GM12878 (cell line): ENCODE results near the gene LRP1. TPM values are rescaled to one million over a fixed set of nuclear protein-coding genes. Genes with fewer than 3 reads are reported as not detected.

Source experiments
- BMI1 ChIP-seq: fragments of 450-650 bp; IDR thresholded peaks from 2 replicates; pipeline ENCODE4 v1.6.1; 2016; ENCODE audit warnings: mild to moderate bottlenecking, moderate library complexity, borderline replicate concordance
- CHD2 ChIP-seq: IDR thresholded peaks from 2 replicates; pipeline ENCODE4 v1.6.1; 2011; ENCODE audit warnings: low read depth, low read length, improper control_type of control experiment, borderline replicate concordance
- FOXM1 ChIP-seq: IDR thresholded peaks from 2 replicates; pipeline ENCODE4 v1.6.1; 2012; ENCODE audit warnings: low read depth, mild to moderate bottlenecking, inconsistent platforms, low read length, moderate library complexity
- NBN ChIP-seq: fragments of 450-650 bp; IDR thresholded peaks from 2 replicates; pipeline ENCODE4 v1.6.1; 2016
- PAX5 ChIP-seq: IDR thresholded peaks from 2 replicates; pipeline ENCODE4 v1.6.1; 2011; ENCODE audit warnings: low read depth, low read length, borderline replicate concordance
- POU2F2 ChIP-seq: IDR thresholded peaks from 3 replicates; pipeline ENCODE4 v1.6.1; 2011; ENCODE audit warnings: low read depth, mild to moderate bottlenecking, low read length, borderline replicate concordance
- TAF1 ChIP-seq: IDR thresholded peaks from 2 replicates; pipeline ENCODE4 v1.6.1; 2011; ENCODE audit warnings: mild to moderate bottlenecking, low read depth, low read length, borderline replicate concordance
- TCF3 ChIP-seq: IDR thresholded peaks from 2 replicates; pipeline ENCODE4 v1.6.1; 2012; ENCODE audit warnings: low read depth, mild to moderate bottlenecking, low read length, borderline replicate concordance; ENCODE audit not compliant: insufficient read depth
- ZNF207 ChIP-seq: fragments of 450-650 bp; IDR thresholded peaks from 2 replicates; pipeline ENCODE4 v1.6.1; 2014; ENCODE audit warnings: antibody characterized with exemption, mild to moderate bottlenecking, borderline replicate concordance
- ZNF24 ChIP-seq: fragments of 450-650 bp; IDR thresholded peaks from 2 replicates; pipeline ENCODE4 v1.6.1; 2017; ENCODE audit warnings: antibody characterized with exemption, mild to moderate bottlenecking
- ZSCAN29 ChIP-seq: fragments of 450-650 bp; IDR thresholded peaks from 2 replicates; pipeline ENCODE4 v1.6.1; 2017; ENCODE audit warnings: mild to moderate bottlenecking, moderate library complexity
- polyA plus RNA-seq, 11 experiments: library from polyadenylated mRNA; depleted of rRNA in 4 of 11; unstranded in 6 of 11; stranded (reverse) in 5 of 11; fragments of >200 nt; fragmentation: Nextera tagmentation in 4 of 11; fragmentation: Illumina TruSeq in 1 of 11; extraction: Ambion mirVana in 4 of 11; extraction: Trizol in 1 of 11; gene quantifications; 1 replicate in 1 of 11; 2 replicates in 10 of 11; pipeline versions ENCODE4 v1.2.1 to v1.2.3, GENCODE V29; 2011 to 2016; ENCODE audit warnings: inconsistent platforms in 2 of 11, missing spikeins in 2 of 11, low read depth in 1 of 11
- total RNA-seq, 4 experiments: library from RNA; depleted of rRNA in 3 of 4; stranded (reverse); fragments of >200 nt in 3 of 4; fragmentation: Illumina TruSeq in 1 of 4; extraction: Trizol in 1 of 4; gene quantifications; 2 replicates each; pipeline versions ENCODE4 v1.2.1 to v1.2.3, GENCODE V29; 2013 to 2021
- TF ChIP-seq, protein P1 (sequence below): fragments of 450-650 bp; IDR thresholded peaks from 2 replicates; pipeline ENCODE4 v1.6.1; 2016; ENCODE audit warnings: mild to moderate bottlenecking, moderate library complexity, borderline replicate concordance
- TF ChIP-seq, protein P2 (sequence below): fragments of 450-650 bp; IDR thresholded peaks from 2 replicates; pipeline ENCODE4 v1.6.1; 2017; ENCODE audit warnings: mild to moderate bottlenecking, moderate library complexity
- TF ChIP-seq, protein P3 (sequence below): fragments of 450-650 bp; IDR thresholded peaks from 2 replicates; pipeline ENCODE4 v1.6.1; 2017; ENCODE audit warnings: borderline replicate concordance
- TF ChIP-seq, protein P4 (sequence below): fragments of 450-650 bp; IDR thresholded peaks from 2 replicates; pipeline ENCODE4 v1.6.1; 2018; ENCODE audit warnings: mild to moderate bottlenecking, low read depth, moderate library complexity; ENCODE audit not compliant: partially characterized antibody
- TF ChIP-seq, protein P5 (sequence below): IDR thresholded peaks from 2 replicates; pipeline ENCODE4 v1.6.1; 2012; ENCODE audit warnings: low read depth, low read length, improper control_type of control experiment

Gene LRP1
- total and polyA plus RNA-seq, 10 of the 15 experiments (the other 5 are each of a cell fraction or from before 2014, with no cell fraction given): under 0.01 to 1.1 (median 0.20) TPM; not detected in 2

DNA sequence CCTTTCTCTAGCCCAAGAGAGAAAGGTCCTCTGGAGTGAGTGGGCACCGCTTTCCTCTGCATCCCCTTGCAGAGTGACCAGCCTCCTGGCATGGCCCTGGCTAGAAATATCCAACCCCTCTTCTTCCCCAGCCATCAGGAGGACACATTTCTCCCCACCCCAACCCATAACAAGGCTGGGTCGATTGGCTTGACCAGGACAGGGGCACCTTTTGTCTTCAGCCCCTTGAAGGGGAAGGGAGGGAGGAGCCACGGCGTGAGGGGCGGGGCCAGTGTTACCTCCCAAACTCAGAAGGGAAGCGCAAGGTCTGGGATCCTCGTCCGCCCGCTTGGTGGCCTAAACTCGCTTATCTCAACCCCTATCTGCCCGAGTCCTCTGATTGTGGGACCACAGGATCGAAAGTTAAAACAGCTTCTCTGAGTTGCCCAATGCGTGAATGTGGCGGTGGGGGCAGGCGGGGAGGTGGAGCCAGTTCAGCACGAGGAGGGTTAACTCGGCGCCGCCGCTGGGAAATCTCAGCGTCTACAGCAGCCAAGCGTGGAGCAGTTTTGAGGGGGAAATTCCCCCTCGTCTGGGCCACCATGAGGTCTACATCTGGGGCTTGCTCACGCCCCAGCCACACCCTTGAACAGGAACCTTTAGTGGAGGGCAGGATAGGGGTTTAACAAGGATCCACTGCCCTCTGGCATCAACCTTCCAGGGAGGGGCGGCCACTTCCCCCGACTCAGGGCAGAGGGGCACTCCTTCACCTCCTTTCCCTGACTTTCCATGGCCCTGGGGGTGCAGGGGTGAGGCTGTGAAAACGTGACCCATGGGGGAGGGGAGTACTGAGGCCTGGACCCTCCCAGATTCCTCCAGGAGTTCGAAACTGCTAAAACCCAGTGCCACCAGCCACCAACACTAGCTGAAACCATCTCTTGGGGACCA lies 17.9 kb upstream of the LRP1 start (continued):
- TF ChIP-seq, protein P1, sequence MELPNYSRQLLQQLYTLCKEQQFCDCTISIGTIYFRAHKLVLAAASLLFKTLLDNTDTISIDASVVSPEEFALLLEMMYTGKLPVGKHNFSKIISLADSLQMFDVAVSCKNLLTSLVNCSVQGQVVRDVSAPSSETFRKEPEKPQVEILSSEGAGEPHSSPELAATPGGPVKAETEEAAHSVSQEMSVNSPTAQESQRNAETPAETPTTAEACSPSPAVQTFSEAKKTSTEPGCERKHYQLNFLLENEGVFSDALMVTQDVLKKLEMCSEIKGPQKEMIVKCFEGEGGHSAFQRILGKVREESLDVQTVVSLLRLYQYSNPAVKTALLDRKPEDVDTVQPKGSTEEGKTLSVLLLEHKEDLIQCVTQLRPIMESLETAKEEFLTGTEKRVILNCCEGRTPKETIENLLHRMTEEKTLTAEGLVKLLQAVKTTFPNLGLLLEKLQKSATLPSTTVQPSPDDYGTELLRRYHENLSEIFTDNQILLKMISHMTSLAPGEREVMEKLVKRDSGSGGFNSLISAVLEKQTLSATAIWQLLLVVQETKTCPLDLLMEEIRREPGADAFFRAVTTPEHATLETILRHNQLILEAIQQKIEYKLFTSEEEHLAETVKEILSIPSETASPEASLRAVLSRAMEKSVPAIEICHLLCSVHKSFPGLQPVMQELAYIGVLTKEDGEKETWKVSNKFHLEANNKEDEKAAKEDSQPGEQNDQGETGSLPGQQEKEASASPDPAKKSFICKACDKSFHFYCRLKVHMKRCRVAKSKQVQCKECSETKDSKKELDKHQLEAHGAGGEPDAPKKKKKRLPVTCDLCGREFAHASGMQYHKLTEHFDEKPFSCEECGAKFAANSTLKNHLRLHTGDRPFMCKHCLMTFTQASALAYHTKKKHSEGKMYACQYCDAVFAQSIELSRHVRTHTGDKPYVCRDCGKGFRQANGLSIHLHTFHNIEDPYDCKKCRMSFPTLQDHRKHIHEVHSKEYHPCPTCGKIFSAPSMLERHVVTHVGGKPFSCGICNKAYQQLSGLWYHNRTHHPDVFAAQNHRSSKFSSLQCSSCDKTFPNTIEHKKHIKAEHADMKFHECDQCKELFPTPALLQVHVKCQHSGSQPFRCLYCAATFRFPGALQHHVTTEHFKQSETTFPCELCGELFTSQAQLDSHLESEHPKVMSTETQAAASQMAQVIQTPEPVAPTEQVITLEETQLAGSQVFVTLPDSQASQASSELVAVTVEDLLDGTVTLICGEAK: no peak
- peak; percentile 33; the same call in 1 of the 3 replicates for TF ChIP-seq POU2F2
- TF ChIP-seq ZNF207: no peak; the same call in 1 of the 2 replicates
- no peak for TF ChIP-seq CHD2
- peak; percentile 87; the same call in 1 of the 2 replicates for TF ChIP-seq PAX5
- TF ChIP-seq NBN: no peak
- no peak for TF ChIP-seq FOXM1
- TF ChIP-seq, protein P2, sequence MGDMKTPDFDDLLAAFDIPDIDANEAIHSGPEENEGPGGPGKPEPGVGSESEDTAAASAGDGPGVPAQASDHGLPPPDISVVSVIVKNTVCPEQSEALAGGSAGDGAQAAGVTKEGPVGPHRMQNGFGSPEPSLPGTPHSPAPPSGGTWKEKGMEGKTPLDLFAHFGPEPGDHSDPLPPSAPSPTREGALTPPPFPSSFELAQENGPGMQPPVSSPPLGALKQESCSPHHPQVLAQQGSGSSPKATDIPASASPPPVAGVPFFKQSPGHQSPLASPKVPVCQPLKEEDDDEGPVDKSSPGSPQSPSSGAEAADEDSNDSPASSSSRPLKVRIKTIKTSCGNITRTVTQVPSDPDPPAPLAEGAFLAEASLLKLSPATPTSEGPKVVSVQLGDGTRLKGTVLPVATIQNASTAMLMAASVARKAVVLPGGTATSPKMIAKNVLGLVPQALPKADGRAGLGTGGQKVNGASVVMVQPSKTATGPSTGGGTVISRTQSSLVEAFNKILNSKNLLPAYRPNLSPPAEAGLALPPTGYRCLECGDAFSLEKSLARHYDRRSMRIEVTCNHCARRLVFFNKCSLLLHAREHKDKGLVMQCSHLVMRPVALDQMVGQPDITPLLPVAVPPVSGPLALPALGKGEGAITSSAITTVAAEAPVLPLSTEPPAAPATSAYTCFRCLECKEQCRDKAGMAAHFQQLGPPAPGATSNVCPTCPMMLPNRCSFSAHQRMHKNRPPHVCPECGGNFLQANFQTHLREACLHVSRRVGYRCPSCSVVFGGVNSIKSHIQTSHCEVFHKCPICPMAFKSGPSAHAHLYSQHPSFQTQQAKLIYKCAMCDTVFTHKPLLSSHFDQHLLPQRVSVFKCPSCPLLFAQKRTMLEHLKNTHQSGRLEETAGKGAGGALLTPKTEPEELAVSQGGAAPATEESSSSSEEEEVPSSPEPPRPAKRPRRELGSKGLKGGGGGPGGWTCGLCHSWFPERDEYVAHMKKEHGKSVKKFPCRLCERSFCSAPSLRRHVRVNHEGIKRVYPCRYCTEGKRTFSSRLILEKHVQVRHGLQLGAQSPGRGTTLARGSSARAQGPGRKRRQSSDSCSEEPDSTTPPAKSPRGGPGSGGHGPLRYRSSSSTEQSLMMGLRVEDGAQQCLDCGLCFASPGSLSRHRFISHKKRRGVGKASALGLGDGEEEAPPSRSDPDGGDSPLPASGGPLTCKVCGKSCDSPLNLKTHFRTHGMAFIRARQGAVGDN: no peak
- TF ChIP-seq ZNF24: no peak
- TF ChIP-seq, protein P3, sequence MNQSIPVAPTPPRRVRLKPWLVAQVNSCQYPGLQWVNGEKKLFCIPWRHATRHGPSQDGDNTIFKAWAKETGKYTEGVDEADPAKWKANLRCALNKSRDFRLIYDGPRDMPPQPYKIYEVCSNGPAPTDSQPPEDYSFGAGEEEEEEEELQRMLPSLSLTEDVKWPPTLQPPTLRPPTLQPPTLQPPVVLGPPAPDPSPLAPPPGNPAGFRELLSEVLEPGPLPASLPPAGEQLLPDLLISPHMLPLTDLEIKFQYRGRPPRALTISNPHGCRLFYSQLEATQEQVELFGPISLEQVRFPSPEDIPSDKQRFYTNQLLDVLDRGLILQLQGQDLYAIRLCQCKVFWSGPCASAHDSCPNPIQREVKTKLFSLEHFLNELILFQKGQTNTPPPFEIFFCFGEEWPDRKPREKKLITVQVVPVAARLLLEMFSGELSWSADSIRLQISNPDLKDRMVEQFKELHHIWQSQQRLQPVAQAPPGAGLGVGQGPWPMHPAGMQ: no peak
- TF ChIP-seq ZSCAN29: no peak
- TF ChIP-seq, protein P4, sequence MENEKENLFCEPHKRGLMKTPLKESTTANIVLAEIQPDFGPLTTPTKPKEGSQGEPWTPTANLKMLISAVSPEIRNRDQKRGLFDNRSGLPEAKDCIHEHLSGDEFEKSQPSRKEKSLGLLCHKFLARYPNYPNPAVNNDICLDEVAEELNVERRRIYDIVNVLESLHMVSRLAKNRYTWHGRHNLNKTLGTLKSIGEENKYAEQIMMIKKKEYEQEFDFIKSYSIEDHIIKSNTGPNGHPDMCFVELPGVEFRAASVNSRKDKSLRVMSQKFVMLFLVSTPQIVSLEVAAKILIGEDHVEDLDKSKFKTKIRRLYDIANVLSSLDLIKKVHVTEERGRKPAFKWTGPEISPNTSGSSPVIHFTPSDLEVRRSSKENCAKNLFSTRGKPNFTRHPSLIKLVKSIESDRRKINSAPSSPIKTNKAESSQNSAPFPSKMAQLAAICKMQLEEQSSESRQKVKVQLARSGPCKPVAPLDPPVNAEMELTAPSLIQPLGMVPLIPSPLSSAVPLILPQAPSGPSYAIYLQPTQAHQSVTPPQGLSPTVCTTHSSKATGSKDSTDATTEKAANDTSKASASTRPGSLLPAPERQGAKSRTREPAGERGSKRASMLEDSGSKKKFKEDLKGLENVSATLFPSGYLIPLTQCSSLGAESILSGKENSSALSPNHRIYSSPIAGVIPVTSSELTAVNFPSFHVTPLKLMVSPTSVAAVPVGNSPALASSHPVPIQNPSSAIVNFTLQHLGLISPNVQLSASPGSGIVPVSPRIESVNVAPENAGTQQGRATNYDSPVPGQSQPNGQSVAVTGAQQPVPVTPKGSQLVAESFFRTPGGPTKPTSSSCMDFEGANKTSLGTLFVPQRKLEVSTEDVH: no peak
- TF ChIP-seq TCF3: no peak
- TF ChIP-seq TAF1: 0 out of 2 replicates have a peak, but pooled peaks have one; percentile 38
- no peak for TF ChIP-seq BMI1
- TF ChIP-seq, protein P5, sequence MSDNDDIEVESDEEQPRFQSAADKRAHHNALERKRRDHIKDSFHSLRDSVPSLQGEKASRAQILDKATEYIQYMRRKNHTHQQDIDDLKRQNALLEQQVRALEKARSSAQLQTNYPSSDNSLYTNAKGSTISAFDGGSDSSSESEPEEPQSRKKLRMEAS: no peak
